AG04450 (cell line): ENCODE results near the gene LEF1. TPM values are rescaled to one million over a fixed set of nuclear protein-coding genes. Genes with fewer than 3 reads are reported as not detected.

Experiments
- CTCF ChIA-PET: fragments of 300-600, 350-600 bp; formaldehyde crosslinking; extraction: SDS; loops from one replicate; lab custom pipeline; 2022; ENCODE audit warnings: antibody characterized with exemption, inconsistent platforms; lab: Charles Lee
- POLR2A ChIA-PET: fragments of 350-600 bp; formaldehyde crosslinking; extraction: SDS; loops from one replicate; lab custom pipeline; 2021; ENCODE audit warnings: antibody characterized with exemption, inconsistent platforms; lab: Yijun Ruan, JAX
- DNase-seq: peaks from one replicate; pipeline ENCODE4 v3.0.0-alpha.2; 2011; ENCODE audit warnings: low read depth, low spot score
- H3K27ac ChIP-seq: one replicate; pipeline ENCODE4 v1.5.1; 2012; ENCODE audit warnings: low read depth, low read length, control low read depth
- H3K27me3 ChIP-seq: one replicate; pipeline ENCODE4 v1.6.0; 2012; ENCODE audit warnings: low read length; ENCODE audit not compliant: control insufficient read depth, insufficient read depth
- H3K4me3 ChIP-seq: 2 replicates; pipeline ENCODE4 v1.5.1; 2011; ENCODE audit warnings: mild to moderate bottlenecking, low read depth, low read length, control low read depth
- H3K9me3 ChIP-seq: 2 replicates; pipeline ENCODE4 v1.5.1; 2012; ENCODE audit warnings: low read length; ENCODE audit not compliant: control insufficient read depth, insufficient read depth
- CTCF ChIP-seq: IDR thresholded peaks from 2 replicates; pipeline ENCODE4 v1.5.1; 2011; ENCODE audit warnings: low read depth, low read length, control low read depth, inconsistent platforms
- polyA plus RNA-seq: library from polyadenylated mRNA; depleted of rRNA; stranded (reverse); fragments of >200 nt; gene quantifications from 2 replicates; pipeline ENCODE4 v1.2.3, GENCODE V29; 2011

The LEF1 gene
- polyA plus RNA-seq, 1 experiment, result 1.2 TPM

- ChIA-PET CTCF (interaction anchor here (0.6 kb wide), 1 partner anchor 31 kb away, joined by 5 read pairs; no protein-coding TSS in a partner anchor), POLR2A (no interaction called here)
- no peaks in the 10 kb centered on the region for H3K9me3 ChIP-seq
- DNase-seq, result no peak
- no peak overlapping the region for H3K4me3 ChIP-seq
- no peaks in the 10 kb centered on the region for H3K27me3 ChIP-seq
- TF ChIP-seq CTCF, result no peak
- H3K27ac ChIP-seq, result no peak overlapping the region
Observed at GRCh38 chr4:108210989-108211835, 42.5 kb upstream of the LEF1 start.

GRCh38 chr4:108209489-108209888 lies 40.8 kb upstream of the LEF1 start:
- H3K27ac ChIP-seq, result no peak overlapping the region
- no peak for TF ChIP-seq CTCF
- no peaks in the 10 kb centered on the region for H3K27me3 ChIP-seq
- no peak for DNase-seq
- H3K4me3 ChIP-seq, result no peak overlapping the region
- CTCF ChIA-PET, result no interaction called here
- POLR2A ChIA-PET, result no interaction called here
- H3K9me3 ChIP-seq, result no peaks in the 10 kb centered on the region

- Histone ChIP-seq H3K4me3 (no peak overlapping the region), H3K27me3 (no peaks in the 10 kb centered on the region), H3K27ac (no peak overlapping the region), H3K9me3 (no peaks in the 10 kb centered on the region)
- no peak for DNase-seq
- ChIA-PET CTCF (no interaction called here), POLR2A (no interaction called here)
- no peak for TF ChIP-seq CTCF
Observed at GRCh38 chr4:108205859-108206258, 37.1 kb upstream of the LEF1 start.

- Histone ChIP-seq H3K4me3 (no peak overlapping the region), H3K27ac (no peak overlapping the region), H3K9me3 (no peaks in the 10 kb centered on the region), H3K27me3 (no peaks in the 10 kb centered on the region)
- no peak for DNase-seq
- POLR2A ChIA-PET, result no interaction called here
- TF ChIP-seq CTCF, result no peak
- CTCF ChIA-PET, result no interaction called here
Observed at GRCh38 chr4:108204518-108204917, 35.8 kb upstream of the LEF1 start.

GRCh38 chr4:108203377-108203776 lies 34.6 kb upstream of the LEF1 start:
- TF ChIP-seq CTCF, result no peak
- Histone ChIP-seq H3K9me3 (no peaks in the 10 kb centered on the region), H3K27ac (no peak overlapping the region), H3K27me3 (no peaks in the 10 kb centered on the region), H3K4me3 (no peak overlapping the region)
- DNase-seq, result no peak
- ChIA-PET POLR2A (no interaction called here), CTCF (no interaction called here)
